Astrocyte (in vitro differentiated cells and primary cell): ENCODE measurements around the gene MTUS2. TPM values are rescaled to one million over a fixed set of nuclear protein-coding genes. Genes with fewer than 3 reads are reported as not detected.

Experiments
- DNase-seq: peaks from one replicate; pipeline ENCODE4 v3.0.0-alpha.2; 2010; ENCODE audit warnings: low read depth
- FAIRE-seq: peaks from 2 replicates; lab custom pipeline; 2011; peaks lifted over from hg19 to GRCh38; lab: Jason Lieb, UNC
- H2AFZ ChIP-seq: 2 replicates; pipeline ENCODE4 v1.6.0; 2012; ENCODE audit warnings: low read depth, low read length, inconsistent platforms
- H3K27ac ChIP-seq: 2 replicates; pipeline ENCODE4 v1.5.1; 2011; ENCODE audit warnings: low read depth, low read length, inconsistent platforms
- H3K27me3 ChIP-seq: 2 replicates; pipeline ENCODE4 v1.6.0; 2011; ENCODE audit warnings: low read length, inconsistent platforms; ENCODE audit not compliant: insufficient read depth
- H3K36me3 ChIP-seq: 2 replicates; pipeline ENCODE4 v1.5.1; 2011; ENCODE audit warnings: low read length, inconsistent platforms; ENCODE audit not compliant: insufficient read depth
- H3K4me1 ChIP-seq: 2 replicates; pipeline ENCODE4 v1.5.1; 2011; ENCODE audit warnings: low read length, inconsistent platforms; ENCODE audit not compliant: insufficient read depth
- H3K4me2 ChIP-seq: 2 replicates; pipeline ENCODE4 v1.6.0; 2012; ENCODE audit warnings: low read length, inconsistent platforms
- H3K4me3 ChIP-seq: 2 replicates; pipeline ENCODE4 v1.5.1; 2011; ENCODE audit warnings: low read depth, mild to moderate bottlenecking, low read length, inconsistent platforms; ENCODE audit not compliant: insufficient read depth
- H3K79me2 ChIP-seq: 2 replicates; pipeline ENCODE4 v1.6.0; 2012; ENCODE audit warnings: mild to moderate bottlenecking, low read length, inconsistent platforms; ENCODE audit not compliant: insufficient read depth
- H3K9ac ChIP-seq: 2 replicates; pipeline ENCODE4 v1.6.0; 2012; ENCODE audit warnings: mild to moderate bottlenecking, low read length, inconsistent platforms
- H3K9me3 ChIP-seq: 2 replicates; pipeline ENCODE4 v1.5.1; 2012; ENCODE audit warnings: low read depth, mild to moderate bottlenecking, low read length, inconsistent platforms; ENCODE audit not compliant: insufficient read depth
- H4K20me1 ChIP-seq: 2 replicates; pipeline ENCODE4 v1.6.0; 2012; ENCODE audit warnings: low read length, inconsistent platforms; ENCODE audit not compliant: insufficient read depth
- H3K27ac Mint-ChIP-seq: one replicate; pipeline ENCODE4 v1.8.0; 2021; ENCODE audit warnings: mild to moderate bottlenecking, mixed read lengths; ENCODE audit not compliant: unreplicated experiment
- H3K27me3 Mint-ChIP-seq: one replicate; pipeline ENCODE4 v1.8.0; 2021; ENCODE audit warnings: low read depth, mixed read lengths; ENCODE audit not compliant: unreplicated experiment
- H3K36me3 Mint-ChIP-seq: one replicate; pipeline ENCODE4 v1.8.0; 2021; ENCODE audit warnings: low read depth, mixed read lengths; ENCODE audit not compliant: unreplicated experiment
- H3K4me1 Mint-ChIP-seq: one replicate; pipeline ENCODE4 v1.8.0; 2021; ENCODE audit warnings: low read depth, mixed read lengths; ENCODE audit not compliant: unreplicated experiment
- H3K4me3 Mint-ChIP-seq: one replicate; pipeline ENCODE4 v1.8.0; 2021; ENCODE audit warnings: mild to moderate bottlenecking, moderate library complexity, mixed read lengths; ENCODE audit not compliant: unreplicated experiment
- H3K9me3 Mint-ChIP-seq: one replicate; pipeline ENCODE4 v1.8.0; 2021; ENCODE audit warnings: mild to moderate bottlenecking, mixed read lengths; ENCODE audit not compliant: unreplicated experiment
- CTCF ChIP-seq: IDR thresholded peaks from 2 replicates; pipeline ENCODE4 v1.5.1; 2011; ENCODE audit warnings: low read depth, mild to moderate bottlenecking, inconsistent platforms, low read length, moderate library complexity; ENCODE audit not compliant: insufficient read depth
- EZH2 ChIP-seq: IDR thresholded peaks from 2 replicates; pipeline ENCODE4 v1.6.1; 2012; ENCODE audit warnings: mild to moderate bottlenecking, low read length, inconsistent platforms; ENCODE audit not compliant: insufficient read depth
- total RNA-seq: library from RNA; stranded (reverse); gene quantifications from 2 replicates; pipeline ENCODE4 v1.2.1, GENCODE V29; 2021

The MTUS2 gene
- total RNA-seq, 1 donor from 2014 or later, result 0.50 TPM

GRCh38 chr13:29451976-29452375 lies 631.8 kb downstream of the MTUS2 start:
- H3K9me3 ChIP-seq, result no peaks in the 10 kb centered on the region
- H3K79me2 ChIP-seq, result no peaks in the 10 kb centered on the region
- TF ChIP-seq EZH2 (no peak), CTCF (no peak)
- peaks cover under 1% of the 10 kb centered on the region for H3K4me1 ChIP-seq
- H3K4me2 ChIP-seq, result no peak overlapping the region
- DNase-seq (no peak), FAIRE-seq (no peak)
- H3K27me3 Mint-ChIP-seq, result peaks cover 4% of the 10 kb centered on the region
- H3K27ac ChIP-seq, result no peak overlapping the region
- peaks cover 2% of the 10 kb centered on the region for H3K4me1 Mint-ChIP-seq
- H3K27me3 ChIP-seq, result peaks cover 12% of the 10 kb centered on the region
- H3K36me3 Mint-ChIP-seq, result no peaks in the 10 kb centered on the region
- no peaks in the 10 kb centered on the region for H3K36me3 ChIP-seq
- H3K9me3 Mint-ChIP-seq, result peaks cover 2% of the 10 kb centered on the region
- H3K4me3 ChIP-seq, result no peak overlapping the region
- no peak overlapping the region for H3K4me3 Mint-ChIP-seq
- no peak overlapping the region for H2AFZ ChIP-seq
- no peaks in the 10 kb centered on the region for H4K20me1 ChIP-seq
- H3K27ac Mint-ChIP-seq, result no peak overlapping the region
- no peak overlapping the region for H3K9ac ChIP-seq

- Mint-ChIP-seq H3K9me3 (peaks cover 2% of the 10 kb centered on the region), H3K4me3 (no peak overlapping the region), H3K27me3 (peaks cover 4% of the 10 kb centered on the region), H3K36me3 (no peaks in the 10 kb centered on the region), H3K27ac (no peak overlapping the region), H3K4me1 (peaks cover 9% of the 10 kb centered on the region)
- Histone ChIP-seq H3K4me3 (no peak overlapping the region), H4K20me1 (no peaks in the 10 kb centered on the region), H3K27me3 (peaks cover 12% of the 10 kb centered on the region), H2AFZ (no peak overlapping the region), H3K4me1 (peaks cover 10% of the 10 kb centered on the region), H3K4me2 (no peak overlapping the region), H3K36me3 (no peaks in the 10 kb centered on the region), H3K9ac (no peak overlapping the region), H3K27ac (no peak overlapping the region), H3K79me2 (no peaks in the 10 kb centered on the region), H3K9me3 (no peaks in the 10 kb centered on the region)
- no peak for TF ChIP-seq EZH2
- TF ChIP-seq CTCF, result no peak
- DNase-seq, result no peak
- FAIRE-seq, result no peak
These were observed 632.9 kb downstream of the MTUS2 start for GRCh38 chr13:29452773-29453616.

GRCh38 chr13:29453617-29454011 lies 633.5 kb downstream of the MTUS2 start:
- H3K27me3 Mint-ChIP-seq, result peaks cover 4% of the 10 kb centered on the region
- DNase-seq, result no peak
- no peaks in the 10 kb centered on the region for H3K36me3 Mint-ChIP-seq
- no peak overlapping the region for H3K4me3 Mint-ChIP-seq
- Histone ChIP-seq H3K36me3 (no peaks in the 10 kb centered on the region), H4K20me1 (no peaks in the 10 kb centered on the region), H3K4me2 (no peak overlapping the region), H3K4me3 (no peak overlapping the region), H3K9me3 (no peaks in the 10 kb centered on the region), H3K9ac (no peak overlapping the region), H2AFZ (no peak overlapping the region), H3K27me3 (peaks cover 8% of the 10 kb centered on the region), H3K4me1 (peaks cover 11% of the 10 kb centered on the region), H3K79me2 (no peaks in the 10 kb centered on the region), H3K27ac (no peak overlapping the region)
- no peak for FAIRE-seq
- H3K9me3 Mint-ChIP-seq, result peaks cover 2% of the 10 kb centered on the region
- TF ChIP-seq CTCF (no peak), EZH2 (no peak)
- peaks cover 15% of the 10 kb centered on the region for H3K4me1 Mint-ChIP-seq
- H3K27ac Mint-ChIP-seq, result no peak overlapping the region
